Activated T-cell treated with anti-CD3 and anti-CD28 coated beads for 4 hours (primary cell): ENCODE results near the gene MSGN1.

Source experiments
- DNase-seq: peaks from one replicate; pipeline ENCODE4 v3.0.0-alpha.2; 2020

Gene MSGN1

DNA sequence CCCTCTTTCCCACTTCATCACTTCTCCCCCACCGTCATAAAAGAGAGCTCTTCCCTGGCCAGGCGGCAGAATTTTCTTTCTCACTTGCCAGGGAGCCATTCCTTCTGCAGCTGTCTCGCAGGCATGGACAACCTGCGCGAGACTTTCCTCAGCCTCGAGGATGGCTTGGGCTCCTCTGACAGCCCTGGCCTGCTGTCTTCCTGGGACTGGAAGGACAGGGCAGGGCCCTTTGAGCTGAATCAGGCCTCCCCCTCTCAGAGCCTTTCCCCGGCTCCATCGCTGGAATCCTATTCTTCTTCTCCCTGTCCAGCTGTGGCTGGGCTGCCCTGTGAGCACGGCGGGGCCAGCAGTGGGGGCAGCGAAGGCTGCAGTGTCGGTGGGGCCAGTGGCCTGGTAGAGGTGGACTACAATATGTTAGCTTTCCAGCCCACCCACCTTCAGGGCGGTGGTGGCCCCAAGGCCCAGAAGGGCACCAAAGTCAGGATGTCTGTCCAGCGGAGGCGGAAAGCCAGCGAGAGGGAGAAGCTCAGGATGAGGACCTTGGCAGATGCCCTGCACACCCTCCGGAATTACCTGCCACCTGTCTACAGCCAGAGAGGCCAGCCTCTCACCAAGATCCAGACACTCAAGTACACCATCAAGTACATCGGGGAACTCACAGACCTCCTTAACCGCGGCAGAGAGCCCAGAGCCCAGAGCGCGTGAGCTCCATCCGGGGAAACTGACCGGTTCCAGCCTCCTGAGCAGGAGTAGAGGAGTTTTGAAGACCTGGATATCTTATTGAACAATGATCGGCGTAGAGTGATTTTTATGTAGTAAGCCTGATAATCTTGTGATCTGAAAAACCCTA is at the start of gene MSGN1:
MSGN1 (plus strand) TSS at position 65 of the 850 bp plus-strand sequence; CDS start at position 124, 59 bp downstream.
- DNase-seq: no peak

DNA sequence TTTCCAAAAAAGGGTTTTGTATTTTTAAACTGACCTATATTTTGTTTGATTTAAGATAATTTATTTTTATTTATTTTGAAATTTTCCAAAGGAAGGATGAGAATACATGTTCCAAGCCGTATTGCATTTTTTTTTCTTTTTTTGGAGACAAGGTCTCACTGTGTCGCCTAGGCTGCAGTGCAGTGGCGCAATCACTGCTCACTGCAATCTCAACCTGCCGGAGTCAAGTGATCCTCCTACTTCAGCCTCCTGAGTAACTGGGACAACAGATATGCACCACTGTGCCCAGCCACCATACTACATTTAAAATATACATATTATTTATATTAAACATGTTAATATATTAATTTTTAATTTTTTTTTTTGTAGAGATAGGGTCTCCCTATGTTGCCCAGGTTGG is 47.4 kb upstream of the MSGN1 start:
- DNase-seq: no peak

GRCh38 chr2:17771956-17772355 is 44.3 kb upstream of the MSGN1 start:
- no peak for DNase-seq

DNA sequence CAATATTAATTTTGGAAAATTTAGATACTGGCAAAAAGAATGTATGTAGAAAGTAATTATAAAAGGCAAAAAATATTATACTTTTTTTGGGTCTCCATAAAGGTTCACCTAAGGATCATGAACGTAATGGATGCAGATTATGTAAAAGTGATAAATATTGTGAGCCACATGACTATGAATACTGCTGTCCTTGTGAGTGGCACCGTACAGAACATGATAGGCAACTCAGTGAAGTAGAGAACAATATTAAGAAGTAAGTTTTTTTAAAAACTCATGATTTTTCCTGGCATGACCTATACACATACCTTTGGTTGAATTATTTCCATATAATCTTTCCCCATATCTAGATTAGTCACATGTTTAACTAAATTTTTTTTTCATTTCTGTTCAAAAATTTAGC is 43.7 kb upstream of the MSGN1 start:
- no peak for DNase-seq

GRCh38 chr2:17780546-17780945 is 35.7 kb upstream of the MSGN1 start:
- DNase-seq: no peak

GRCh38 chr2:17781482-17781881 is 34.8 kb upstream of the MSGN1 start:
- no peak for DNase-seq

GRCh38 chr2:17786727-17787126 is 29.5 kb upstream of the MSGN1 start:
- DNase-seq: no peak

DNA sequence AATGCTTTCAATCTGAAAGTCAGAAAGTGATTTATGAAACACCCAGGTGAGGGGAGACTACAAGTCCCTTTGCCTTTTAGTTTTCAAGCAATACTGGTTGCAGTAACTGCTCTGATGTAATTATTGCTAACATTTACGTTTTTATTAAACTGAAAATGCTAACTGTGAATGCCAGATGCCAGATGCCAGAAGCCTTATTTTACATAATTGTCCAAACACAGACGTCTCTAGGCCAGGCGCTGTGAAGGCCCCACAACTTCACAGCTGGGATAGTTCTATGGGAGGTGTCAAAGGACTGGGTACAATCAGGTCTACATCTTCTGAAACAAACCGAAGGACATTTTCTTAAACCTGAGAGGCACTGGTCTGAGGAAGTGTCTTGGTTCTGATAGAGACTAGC is 27.5 kb upstream of the MSGN1 start:
- DNase-seq: no peak

DNA sequence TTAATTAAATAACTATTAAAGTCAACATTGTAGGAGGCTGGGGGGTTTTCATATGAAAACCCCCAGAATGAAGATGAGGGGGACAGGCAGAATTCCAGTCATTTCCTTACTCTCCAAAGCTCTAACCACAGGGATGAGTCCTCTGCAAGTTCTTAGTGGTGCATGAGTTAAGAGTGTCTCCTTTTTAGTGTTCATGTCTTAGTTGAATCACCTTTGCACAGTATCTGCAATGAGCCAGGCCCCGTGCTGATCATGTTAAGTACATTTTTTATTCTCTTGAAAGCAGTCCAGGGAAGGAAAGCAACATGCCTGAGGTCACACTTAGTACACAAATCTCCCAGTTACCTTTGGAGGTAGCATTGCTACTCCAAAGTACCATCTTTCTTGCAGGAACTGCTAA is 25.7 kb upstream of the MSGN1 start:
- no peak for DNase-seq

GRCh38 chr2:17791121-17791816 is 25.0 kb upstream of the MSGN1 start:
- DNase-seq: no peak

DNA sequence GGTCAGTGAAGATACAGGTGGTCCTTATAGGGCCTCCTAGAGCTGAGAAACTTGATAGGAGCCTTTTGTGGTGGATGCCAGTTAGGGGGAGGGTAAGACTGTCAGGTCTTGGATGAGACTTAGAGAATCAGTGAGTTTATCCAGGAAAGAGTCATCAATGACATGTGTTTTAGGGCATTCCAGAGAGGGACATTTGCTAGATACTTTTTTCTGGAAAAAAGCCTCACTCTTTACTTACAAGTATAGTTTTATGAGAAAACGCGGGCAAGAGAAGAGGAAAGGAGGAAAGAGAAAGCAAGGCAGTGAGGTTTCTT is 24.5 kb upstream of the MSGN1 start:
- DNase-seq: no peak

DNA sequence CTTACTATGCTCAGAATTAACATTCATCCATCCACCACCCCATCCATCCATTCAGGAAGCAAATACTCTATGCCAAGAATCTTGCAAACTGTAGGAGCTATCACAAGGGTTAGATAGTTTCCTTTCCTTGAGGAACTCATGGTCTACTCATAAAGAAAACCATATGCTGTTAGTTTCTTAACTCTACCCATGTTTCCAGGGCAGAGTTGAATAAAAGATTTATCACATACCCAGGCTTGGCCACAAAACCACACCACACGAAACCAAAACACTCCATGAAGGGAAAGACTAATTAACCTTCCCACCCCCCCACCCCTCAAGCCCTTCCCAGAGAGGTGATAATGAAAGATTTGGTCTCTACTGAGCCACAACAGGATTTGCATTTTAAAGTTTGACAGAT is 23.7 kb upstream of the MSGN1 start:
- no peak for DNase-seq

- DNase-seq: no peak
Observed at GRCh38 chr2:17793296-17793695, 23.0 kb upstream of the MSGN1 start.

DNA sequence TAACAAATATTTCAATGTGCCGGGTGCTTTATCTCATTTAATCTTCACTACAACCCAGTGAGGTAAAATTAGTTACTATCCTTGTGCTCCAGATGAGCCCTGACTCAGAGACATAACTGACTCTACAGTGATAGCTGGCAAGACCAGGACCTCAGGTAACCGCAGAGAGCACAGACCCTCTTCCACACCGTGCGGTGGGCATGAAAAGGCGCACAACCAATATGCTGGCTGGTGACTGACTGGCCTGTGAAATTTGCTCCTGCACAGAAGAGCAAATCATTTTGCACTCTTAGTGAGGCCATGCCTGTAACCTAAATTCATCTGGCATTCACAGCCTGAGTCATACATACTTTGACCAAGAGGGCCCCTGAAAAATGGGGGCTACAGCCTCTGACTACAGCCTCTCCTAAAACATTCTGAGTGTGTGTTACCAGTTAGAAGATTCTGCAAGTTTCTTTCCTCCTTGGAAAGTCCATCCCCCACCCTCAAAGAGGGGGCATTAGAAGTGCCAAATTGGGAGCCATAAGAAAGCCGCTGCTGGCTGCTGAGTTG is 22.4 kb upstream of the MSGN1 start:
- DNase-seq: no peak

DNA sequence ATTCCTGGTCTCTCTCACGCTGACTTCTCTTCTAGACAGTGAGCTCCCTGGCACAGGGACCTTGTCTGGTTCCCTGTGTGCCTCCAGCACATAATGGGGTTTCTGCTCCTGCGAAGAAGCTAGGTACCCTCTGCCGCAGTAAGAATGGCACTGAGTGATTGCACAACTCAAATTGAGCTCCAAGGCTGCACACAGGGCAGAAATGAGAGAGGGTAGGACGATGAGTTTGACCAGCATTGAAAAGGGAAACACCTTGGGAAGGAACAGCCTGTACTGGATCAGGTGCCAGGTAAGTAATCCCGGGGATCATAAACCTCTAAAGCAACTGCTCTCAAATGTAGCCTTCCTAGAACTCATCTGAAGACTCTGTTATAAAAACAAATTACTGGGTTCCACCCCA is 21.0 kb upstream of the MSGN1 start:
- DNase-seq: no peak

GRCh38 chr2:17798338-17798737 is 17.9 kb upstream of the MSGN1 start:
- DNase-seq: no peak

DNA sequence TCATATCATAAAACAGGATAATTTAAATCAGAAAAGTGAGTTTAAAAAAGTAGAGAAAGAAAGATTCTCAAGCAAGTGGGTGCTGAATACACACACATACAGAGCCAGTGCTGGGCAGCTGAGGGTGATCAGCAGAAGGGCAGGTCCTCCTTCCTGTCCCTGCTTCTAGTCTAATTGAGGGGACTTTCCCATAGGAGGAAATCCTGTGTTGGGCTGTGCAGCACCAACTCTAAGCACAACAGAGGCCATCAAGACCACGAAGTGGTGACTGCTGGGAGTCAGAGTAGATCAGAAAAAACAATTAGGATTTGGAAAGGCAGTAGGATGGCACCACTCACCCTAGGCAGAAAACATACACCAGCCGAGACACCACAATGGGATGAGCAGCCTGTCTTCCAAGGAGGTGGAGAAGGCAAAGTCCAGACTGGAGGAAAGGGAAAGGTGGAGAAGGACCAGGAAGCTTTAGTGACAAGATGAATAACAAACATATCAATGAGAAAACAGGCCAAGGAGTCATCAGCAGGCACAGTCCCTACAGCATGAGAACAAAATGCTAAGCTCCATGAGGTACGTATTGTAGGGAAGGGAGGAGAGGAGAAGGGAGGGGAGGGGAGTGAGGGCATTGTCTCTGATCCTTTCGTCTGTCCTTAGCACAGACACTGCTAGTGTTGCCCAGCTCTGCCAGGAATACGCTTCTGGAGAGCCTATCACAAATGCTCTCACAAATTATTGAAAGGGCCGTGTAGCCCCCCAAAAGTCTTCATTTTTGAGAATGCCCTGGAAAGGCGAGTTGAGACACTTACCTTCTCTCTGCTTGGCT is 16.7 kb upstream of the MSGN1 start:
- DNase-seq: no peak

GRCh38 chr2:17800219-17800618 is 16.0 kb upstream of the MSGN1 start:
- DNase-seq: no peak

DNA sequence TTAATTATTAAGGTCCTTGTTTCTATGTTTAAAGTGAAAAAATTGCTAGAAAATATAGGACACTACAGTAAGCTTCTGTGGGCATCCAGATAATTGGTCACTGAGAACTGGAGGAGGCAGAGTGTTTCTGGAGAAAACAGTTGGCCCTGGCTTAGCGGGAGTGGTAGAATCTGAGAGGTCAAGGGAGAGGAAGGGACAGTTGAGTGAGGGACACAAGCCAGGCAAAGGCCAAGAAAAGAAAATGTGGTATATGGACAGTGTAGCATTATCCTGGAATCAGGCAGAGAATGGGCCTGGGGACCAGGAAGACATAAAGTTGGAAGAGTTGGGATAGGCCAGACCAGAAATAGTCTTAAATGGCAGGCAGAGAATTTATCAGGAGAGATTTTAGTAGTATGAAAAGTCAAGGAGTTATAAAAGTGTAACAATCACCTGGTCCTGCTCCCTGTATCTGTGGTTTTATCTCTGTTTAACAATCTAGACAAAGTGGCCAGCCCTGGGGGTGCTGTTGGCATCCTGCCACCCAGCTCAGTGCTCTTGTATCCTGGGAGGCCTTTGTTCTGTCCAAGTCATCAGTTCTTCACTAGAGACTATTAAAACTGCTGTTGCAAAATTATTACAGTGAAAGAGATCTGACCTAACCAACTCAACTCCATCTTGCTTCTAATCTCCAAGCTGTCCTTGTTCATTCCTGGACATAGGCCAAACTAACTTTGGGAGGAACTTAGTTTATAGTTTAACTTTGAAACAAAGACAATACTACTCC is 15.4 kb upstream of the MSGN1 start:
- no peak for DNase-seq

DNA sequence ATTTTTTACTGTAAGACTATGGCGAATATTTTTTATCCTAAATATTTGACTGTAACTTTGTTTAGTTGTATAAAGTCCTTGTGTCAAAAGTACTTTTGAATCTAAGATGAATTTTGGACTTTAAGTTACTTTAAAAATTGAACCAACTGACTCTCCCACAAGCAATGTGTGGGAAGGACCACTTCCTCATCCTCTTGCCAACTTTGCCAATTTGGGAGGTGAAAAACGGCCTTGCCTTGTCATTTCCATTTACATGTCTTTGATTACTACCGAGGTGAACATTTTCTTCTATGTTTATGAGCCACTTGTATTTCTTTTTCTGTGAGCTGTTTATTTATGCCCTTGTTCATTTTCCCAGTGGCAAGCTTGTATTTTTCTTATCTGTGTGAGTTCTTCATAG is 12.8 kb upstream of the MSGN1 start:
- DNase-seq: no peak

GRCh38 chr2:17804358-17804757 is 11.9 kb upstream of the MSGN1 start:
- DNase-seq: no peak

- no peak for DNase-seq
Observed at GRCh38 chr2:17805166-17805565, 11.1 kb upstream of the MSGN1 start.
